HEK293 (cell line): Measurements from ENCODE around the gene SRRM4.

Experiments
- CTCF ChIP-seq: fragments of 450-650 bp; formaldehyde crosslinking; IDR thresholded peaks from 2 replicates; pipeline ENCODE4 v1.5.1; 2016; ENCODE audit warnings: missing biosample characterization, missing genetic modification characterization
- TRIM28 ChIP-seq: IDR thresholded peaks from 2 replicates; pipeline ENCODE4 v1.6.1; 2011; ENCODE audit warnings: low read length, control low read depth, borderline replicate concordance
- ZEB2 ChIP-seq: fragments of 450-650 bp; formaldehyde crosslinking; IDR thresholded peaks from 2 replicates; pipeline ENCODE4 v1.5.1; 2016; ENCODE audit warnings: missing biosample characterization, missing genetic modification characterization
- ZNF24 ChIP-seq: fragments of 450-650 bp; formaldehyde crosslinking; IDR thresholded peaks from 2 replicates; pipeline ENCODE4 v1.5.1; 2016; ENCODE audit warnings: missing biosample characterization, missing genetic modification characterization
- ZNF274 ChIP-seq, 2 experiments: fragments of 200-500 bp in 1 of 2; fragments of 450-650 bp in 1 of 2; sonication (Bioruptor generic) in 1 of 2; formaldehyde crosslinking in 1 of 2; IDR thresholded peaks; 2 replicates each; pipeline versions ENCODE4 v1.5.1 to v1.6.1; 2014 to 2016; ENCODE audit warnings: borderline replicate concordance in 1 of 2, inconsistent platforms in 1 of 2, low read length in 1 of 2, missing biosample characterization in 1 of 2, missing genetic modification characterization in 1 of 2
- ZNF423 ChIP-seq: fragments of 450-650 bp; formaldehyde crosslinking; IDR thresholded peaks from 2 replicates; pipeline ENCODE4 v1.5.1; 2016; ENCODE audit warnings: missing biosample characterization, missing genetic modification characterization
- ZNF514 ChIP-seq: fragments of 450-650 bp; formaldehyde crosslinking; IDR thresholded peaks from 2 replicates; pipeline ENCODE4 v1.5.1; 2016; ENCODE audit warnings: missing biosample characterization, missing genetic modification characterization
- ZNF830 ChIP-seq: fragments of 450-650 bp; IDR thresholded peaks from 2 replicates; pipeline ENCODE4 v1.5.0; 2018; ENCODE audit warnings: missing biosample characterization, missing genetic modification characterization, low read depth, mild to moderate bottlenecking, moderate library complexity
- ZXDB ChIP-seq: fragments of 450-650 bp; formaldehyde crosslinking; IDR thresholded peaks from 2 replicates; pipeline ENCODE4 v1.5.1; 2016; ENCODE audit warnings: missing biosample characterization, missing genetic modification characterization

- TF ChIP-seq TRIM28 (no peak), CTCF (tag by site-specific recombination) (no peak), ZNF24 (tag by site-specific recombination) (no peak), ZNF274 (IDR thresholded peaks at IDR 0.05; ENCODE audit: low read length) (no peak), ZNF274 (tag by site-specific recombination; IDR thresholded peaks at IDR 0.05; ENCODE audit: borderline replicate concordance) (no peak), ZNF514 (tag by site-specific recombination) (no peak), ZNF830 (tag by site-specific recombination) (no peak), ZNF423 (tag by site-specific recombination) (no peak), ZEB2 (tag by site-specific recombination) (no peak), ZXDB (tag by site-specific recombination) (no peak)
These were observed 140.7 kb downstream of the SRRM4 start for GRCh38 chr12:119122047-119122446.
